ENCODE results near the gene GABRR2.
"Not testable (repeated sequence)": the region's sequence is repeated elsewhere in the genome, so short reads cannot be mapped to it uniquely, and the experiment has no call there.

GABRR2 gene

DNA sequence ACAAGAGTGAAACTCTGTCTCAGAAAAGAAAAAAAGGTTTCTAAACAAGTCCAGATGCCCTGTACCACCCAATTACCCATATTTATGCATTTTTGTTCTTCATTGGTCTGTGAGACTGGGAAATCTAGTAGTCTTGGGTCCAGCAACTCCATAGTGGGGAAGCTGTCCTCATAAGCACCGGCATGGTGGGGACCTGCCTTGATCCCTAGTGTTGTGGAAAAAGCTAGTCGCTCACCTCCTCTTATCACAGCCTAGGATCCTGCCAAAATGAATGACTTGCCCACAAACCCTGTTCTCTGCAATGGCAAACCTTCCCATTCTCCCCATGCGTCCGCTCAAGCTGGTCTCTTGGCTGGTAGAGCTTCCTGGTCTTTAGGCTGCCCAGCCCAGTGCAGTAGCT, 59.7 kb downstream of the GABRR2 start:
- DNase-seq, result no peak

DNA sequence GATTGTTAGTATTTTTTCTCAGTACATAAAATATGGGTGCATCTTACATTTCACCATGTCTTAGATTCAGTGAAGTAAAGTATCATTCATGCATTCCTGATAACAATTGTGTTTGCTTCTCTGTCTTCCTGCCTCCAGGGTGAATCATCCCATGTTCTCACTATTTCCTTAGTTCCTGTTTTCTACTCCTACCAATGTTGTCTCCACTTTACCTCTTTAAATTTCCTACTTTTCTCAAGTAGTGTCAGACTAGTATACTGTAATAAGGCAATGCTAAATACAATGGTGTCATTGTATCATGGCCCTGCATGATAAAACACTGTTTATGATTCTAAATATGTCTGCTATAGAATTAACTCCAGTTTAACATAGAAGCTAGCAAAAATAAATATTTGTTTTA, 60.5 kb downstream of the GABRR2 start:
- no peak for DNase-seq

DNA sequence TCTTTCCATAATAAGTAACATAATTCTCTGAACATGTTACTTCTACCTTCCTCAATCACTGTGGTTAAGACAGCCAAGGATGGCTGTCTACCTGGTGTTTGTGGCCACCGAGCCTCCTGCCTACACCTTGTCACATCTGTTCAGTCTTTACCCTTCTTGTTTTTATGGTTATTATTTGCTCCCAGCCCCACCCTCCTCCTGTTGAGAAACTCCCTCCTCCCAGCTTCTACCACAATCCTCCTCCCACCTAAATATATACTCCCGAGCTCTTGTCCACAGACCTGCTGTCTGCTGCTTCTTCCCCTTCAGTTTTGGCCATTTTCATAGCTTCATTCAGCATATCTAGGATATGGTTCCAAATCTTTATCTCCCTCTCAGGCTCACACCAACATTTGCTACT, 62.2 kb downstream of the GABRR2 start:
- DNase-seq, result no peak

- no peak for DNase-seq
These were observed 63.1 kb downstream of the GABRR2 start for GRCh38 chr6:89251976-89252375.

- no peak for DNase-seq
These were observed 63.9 kb downstream of the GABRR2 start for GRCh38 chr6:89251170-89251569.

- DNase-seq, result no peak
These were observed 64.9 kb downstream of the GABRR2 start for GRCh38 chr6:89250239-89250638.

- no peak for DNase-seq
These were observed 70.7 kb downstream of the GABRR2 start for GRCh38 chr6:89244241-89244985.

GRCh38 chr6:89243331-89243629, 71.8 kb downstream of the GABRR2 start:
- DNase-seq, result no peak

DNA sequence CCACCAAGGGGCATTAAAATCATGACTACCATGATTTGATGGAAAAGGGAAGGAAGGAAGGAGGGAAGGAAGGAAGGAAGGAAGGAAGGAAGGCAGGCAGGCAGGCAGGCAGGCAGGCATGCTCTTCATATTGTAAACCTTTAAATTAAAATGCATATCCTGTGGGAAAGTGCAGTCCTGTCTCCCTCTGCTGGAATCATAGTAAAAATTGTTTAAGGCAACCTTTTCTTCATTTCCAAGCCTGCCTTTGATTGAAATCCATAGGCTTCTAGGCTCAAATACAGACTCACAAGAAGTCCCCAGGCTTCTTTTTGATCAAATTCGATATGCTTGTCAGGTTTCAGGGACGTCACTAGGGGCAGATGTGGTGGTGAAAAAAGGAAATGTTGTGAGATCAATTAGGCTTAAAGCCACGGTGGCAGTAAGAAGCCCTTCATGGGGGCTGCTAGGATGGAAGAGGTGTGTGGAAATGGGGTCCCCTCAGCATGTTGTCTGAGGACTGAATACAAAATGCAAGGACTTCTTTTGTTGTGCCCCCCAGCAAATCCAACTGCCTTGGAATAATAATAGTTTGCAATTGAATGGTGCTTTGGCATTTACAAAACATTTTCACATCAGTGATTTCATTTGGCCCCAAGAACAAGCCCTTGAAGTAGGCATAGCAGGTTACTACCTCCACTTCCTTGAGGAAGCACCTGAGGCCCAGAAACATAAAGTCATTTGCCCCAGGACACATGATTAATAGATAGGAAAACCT, 72.3 kb downstream of the GABRR2 start:
- no peak for DNase-seq

GRCh38 chr6:89239338-89239737, 75.8 kb downstream of the GABRR2 start:
- peak; percentile 54 for DNase-seq

DNA sequence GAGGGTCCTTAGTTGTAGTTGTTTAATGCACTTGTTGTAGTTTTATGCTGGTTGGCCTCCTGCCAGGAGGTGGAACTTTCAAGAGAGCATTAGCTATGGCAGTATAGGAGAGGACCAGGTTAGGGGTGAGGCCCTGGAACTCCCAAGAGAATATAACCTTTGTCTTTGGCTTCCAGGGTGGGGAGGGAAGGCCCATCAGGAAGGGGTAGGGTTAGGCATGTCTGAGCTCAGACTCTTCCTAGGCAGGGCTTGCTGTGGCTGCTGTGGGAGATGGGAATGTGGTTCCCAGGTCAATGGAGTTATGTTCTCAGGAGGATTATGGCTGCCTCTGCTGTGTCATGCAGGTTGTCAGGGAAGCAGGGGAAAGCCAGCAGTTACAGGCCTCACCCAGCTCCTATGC, 77.9 kb downstream of the GABRR2 start:
- no peak for DNase-seq

DNA sequence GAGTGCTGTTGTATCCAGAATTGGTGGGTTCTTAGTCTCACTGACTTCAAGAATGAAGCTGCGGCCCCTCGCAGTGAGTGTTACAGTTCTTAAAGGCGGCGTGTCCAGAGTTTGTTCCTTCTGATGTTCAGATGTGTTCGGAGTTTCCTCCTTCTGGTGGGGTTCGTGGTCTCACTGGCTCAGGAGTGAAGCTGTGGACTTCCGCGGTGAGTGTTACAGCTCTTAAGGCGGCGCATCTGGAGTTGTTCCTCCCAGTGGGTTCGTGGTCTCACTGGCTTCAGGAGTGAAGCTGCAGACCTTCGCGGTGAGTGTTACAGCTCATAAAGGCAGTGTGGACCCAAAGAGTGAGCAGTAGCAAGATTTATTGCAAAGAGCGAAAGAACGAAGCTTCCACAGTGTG, 81.5 kb downstream of the GABRR2 start:
- DNase-seq, result not testable (repeated sequence)

DNA sequence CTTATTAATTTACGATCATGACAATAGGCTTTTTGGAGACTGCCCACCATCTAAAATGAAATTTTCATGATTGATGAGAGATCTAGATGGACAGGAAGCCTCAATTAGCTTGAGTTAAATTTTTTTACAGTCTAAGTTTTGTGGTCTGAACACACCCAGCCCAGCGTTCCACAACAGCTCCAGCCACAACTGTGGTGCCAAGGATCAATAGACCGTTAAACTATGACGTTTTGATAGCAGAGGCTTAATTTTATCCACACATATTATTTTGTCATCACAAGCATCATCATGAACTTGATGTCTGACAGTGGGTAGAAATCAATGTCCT, 92.4 kb downstream of the GABRR2 start:
- DNase-seq, result no peak

GRCh38 chr6:89221971-89222711, 93.0 kb downstream of the GABRR2 start:
- no peak for DNase-seq

GRCh38 chr6:89221129-89221528, 94.0 kb downstream of the GABRR2 start:
- no peak for DNase-seq

DNA sequence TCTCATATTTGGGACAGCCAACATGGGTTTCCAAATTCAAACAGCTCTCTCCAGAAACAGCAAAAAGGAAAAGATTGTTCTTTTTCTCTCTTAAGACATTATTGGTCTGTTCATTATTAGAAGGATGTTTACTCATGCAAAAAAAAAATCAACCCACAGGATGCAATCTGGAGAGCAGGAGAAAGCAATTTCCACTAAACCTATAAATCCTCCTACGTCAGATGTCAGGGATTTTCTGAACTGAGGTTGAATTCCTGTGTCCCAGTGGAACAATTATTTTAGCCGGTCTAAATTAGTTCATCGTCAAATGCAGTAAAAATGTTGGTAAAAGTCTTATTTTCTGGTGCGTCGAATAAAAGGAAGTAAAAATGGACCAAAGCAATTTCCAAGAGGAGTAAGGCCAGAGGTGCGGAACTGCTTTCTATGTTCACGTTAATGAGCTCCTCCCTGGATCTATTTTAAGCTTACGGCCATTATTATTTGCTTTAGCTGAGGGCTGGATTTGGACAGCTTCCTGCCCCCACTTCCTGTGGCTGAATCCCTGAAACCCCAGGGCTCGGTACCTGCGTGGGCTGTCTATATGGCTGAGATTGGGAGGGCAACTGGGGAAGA, 97.7 kb downstream of the GABRR2 start, which contains the start of gene GABRR1:
TSS of gene GABRR1 (minus strand) at position 60 of the 612 bp plus-strand sequence. CDS start at position 24, 36 bp downstream.
- no peak for DNase-seq

GRCh38 chr6:89216411-89216810, 98.7 kb downstream of the GABRR2 start:
- no peak for DNase-seq

DNA sequence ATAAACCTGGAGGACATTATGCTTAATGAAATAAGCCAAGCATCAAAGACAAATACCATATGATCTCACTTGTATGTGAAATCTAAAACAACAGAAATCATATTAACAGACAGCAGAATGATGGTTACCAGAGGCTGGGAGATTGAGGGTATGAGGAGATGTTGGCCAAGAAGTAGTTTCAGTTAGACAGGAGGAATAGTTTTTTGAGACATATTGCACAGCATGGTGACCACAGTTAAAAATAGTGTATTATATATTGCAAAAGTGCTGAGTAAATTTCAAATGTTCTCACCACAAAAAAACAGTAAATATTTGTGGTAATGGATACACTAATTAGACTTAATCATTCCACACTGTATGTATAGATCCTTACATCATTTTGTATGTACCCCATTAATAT, 99.7 kb downstream of the GABRR2 start:
- no peak for DNase-seq

GRCh38 chr6:89214197-89214596, 100.9 kb downstream of the GABRR2 start:
- DNase-seq, result no peak

- DNase-seq, result no peak
These were observed 102.6 kb downstream of the GABRR2 start for GRCh38 chr6:89212472-89212871.

GRCh38 chr6:89209457-89209856, 105.6 kb downstream of the GABRR2 start:
- no peak for DNase-seq

DNA sequence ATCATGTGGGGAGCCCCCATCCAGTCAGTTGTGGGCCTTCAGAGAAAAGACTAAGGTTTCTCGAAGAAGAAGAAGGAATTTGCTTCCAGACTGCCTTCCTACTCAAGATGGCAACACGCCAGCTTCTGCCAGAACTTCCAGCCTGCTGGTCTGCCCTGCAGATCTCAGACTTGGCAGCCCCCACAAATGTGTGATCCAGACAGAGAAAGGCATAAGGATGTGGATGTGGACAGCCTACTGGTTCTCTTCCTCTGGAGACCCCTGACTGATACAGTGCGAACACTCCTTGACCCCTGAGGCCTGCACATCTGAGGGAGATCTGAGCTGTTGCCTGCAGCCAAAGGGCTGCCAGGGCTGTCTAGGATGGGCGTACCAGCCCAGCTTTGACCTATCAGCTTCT, 106.5 kb downstream of the GABRR2 start:
- DNase-seq, result no peak

Data from activated CD4-positive, alpha-beta T cell treated with anti-CD3 and anti-CD28 coated beads for 48 hours (primary cell).